NCI-H226 (cell line): ENCODE data around the gene NFKB1.
"Not testable (repeated sequence)": the region's sequence is repeated elsewhere in the genome, so short reads cannot be mapped to it uniquely, and the experiment has no call there.

Experiments
- DNase-seq: peaks from one replicate; pipeline ENCODE4 v3.0.0-alpha.2; 2015

The NFKB1 gene, protein sequence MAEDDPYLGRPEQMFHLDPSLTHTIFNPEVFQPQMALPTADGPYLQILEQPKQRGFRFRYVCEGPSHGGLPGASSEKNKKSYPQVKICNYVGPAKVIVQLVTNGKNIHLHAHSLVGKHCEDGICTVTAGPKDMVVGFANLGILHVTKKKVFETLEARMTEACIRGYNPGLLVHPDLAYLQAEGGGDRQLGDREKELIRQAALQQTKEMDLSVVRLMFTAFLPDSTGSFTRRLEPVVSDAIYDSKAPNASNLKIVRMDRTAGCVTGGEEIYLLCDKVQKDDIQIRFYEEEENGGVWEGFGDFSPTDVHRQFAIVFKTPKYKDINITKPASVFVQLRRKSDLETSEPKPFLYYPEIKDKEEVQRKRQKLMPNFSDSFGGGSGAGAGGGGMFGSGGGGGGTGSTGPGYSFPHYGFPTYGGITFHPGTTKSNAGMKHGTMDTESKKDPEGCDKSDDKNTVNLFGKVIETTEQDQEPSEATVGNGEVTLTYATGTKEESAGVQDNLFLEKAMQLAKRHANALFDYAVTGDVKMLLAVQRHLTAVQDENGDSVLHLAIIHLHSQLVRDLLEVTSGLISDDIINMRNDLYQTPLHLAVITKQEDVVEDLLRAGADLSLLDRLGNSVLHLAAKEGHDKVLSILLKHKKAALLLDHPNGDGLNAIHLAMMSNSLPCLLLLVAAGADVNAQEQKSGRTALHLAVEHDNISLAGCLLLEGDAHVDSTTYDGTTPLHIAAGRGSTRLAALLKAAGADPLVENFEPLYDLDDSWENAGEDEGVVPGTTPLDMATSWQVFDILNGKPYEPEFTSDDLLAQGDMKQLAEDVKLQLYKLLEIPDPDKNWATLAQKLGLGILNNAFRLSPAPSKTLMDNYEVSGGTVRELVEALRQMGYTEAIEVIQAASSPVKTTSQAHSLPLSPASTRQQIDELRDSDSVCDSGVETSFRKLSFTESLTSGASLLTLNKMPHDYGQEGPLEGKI

DNA sequence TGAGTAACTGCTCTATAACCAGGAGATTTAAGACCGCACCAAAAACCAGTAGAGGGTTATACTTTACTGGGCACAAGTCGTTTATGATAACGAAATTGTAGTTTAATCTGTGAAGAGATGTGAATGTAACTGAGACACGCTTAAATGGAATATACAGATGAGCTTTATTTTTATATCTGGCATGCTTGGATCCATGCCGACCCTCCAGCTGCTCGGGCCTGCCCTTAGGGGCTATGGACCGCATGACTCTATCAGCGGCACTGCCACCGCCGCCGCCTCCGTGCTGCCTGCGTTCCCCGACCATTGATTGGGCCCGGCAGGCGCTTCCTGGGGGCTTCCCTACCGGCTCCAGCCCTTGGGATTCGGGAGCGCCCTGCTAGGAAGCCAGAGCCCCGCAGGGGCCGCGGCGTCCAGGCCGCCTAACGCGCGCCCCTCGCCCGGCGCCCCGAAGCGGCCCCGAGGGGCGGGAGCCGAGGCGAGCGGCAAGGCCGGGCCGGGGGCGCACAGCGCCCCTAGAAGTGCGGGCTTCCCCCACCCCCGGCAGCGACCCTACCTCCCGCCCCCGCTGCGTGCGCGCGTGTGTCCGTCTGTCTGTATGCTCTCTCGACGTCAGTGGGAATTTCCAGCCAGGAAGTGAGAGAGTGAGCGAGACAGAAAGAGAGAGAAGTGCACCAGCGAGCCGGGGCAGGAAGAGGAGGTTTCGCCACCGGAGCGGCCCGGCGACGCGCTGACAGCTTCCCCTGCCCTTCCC is at the start of gene NFKB1:
Gene NFKB1 (plus strand): TSS at position 664 of the 751 bp plus-strand sequence. CDS start 24,160 bp downstream, outside the sequence.
- peak; percentile 76 for DNase-seq

DNA sequence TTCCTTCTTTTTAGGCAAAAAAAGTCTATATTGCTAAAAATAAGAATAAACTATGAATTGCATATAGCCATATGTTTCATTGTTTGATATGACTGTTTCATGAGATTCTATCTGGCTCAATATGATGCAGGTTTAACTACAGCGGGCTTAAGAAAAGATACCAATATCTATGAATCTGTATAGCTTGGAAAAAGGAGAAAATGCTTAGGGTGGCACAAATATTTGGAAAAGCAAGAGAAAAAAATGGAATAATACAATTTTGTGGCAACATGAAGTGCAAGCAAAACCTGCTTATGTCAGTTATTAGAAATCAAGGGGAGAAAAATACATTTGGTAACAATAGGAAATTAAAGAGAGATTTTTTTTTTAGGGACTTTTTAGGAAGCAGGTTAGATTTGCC is 48.3 kb upstream of the NFKB1 start:
- no peak for DNase-seq

DNA sequence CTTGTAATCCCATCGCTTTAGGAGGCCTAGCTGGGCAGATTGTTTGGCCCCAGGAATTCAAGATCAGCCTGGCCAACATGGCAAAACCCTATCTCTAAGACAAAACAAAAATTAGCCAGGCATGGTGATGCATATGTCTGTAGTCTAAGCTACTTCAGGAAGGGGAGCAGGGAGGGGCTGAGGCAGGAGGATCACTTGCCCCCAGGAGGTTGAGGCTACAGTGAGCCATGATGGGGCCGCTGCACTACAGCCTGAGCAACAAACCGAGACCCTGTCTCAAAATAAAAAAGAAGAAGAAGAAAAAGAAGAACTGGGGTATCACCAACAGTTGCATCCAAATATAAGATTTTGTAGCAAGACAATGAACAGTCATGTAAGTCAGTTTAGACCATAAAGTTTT is 47.3 kb upstream of the NFKB1 start:
- no peak for DNase-seq

GRCh38 chr4:102454268-102454667 is 46.9 kb upstream of the NFKB1 start:
- DNase-seq = no peak

DNA sequence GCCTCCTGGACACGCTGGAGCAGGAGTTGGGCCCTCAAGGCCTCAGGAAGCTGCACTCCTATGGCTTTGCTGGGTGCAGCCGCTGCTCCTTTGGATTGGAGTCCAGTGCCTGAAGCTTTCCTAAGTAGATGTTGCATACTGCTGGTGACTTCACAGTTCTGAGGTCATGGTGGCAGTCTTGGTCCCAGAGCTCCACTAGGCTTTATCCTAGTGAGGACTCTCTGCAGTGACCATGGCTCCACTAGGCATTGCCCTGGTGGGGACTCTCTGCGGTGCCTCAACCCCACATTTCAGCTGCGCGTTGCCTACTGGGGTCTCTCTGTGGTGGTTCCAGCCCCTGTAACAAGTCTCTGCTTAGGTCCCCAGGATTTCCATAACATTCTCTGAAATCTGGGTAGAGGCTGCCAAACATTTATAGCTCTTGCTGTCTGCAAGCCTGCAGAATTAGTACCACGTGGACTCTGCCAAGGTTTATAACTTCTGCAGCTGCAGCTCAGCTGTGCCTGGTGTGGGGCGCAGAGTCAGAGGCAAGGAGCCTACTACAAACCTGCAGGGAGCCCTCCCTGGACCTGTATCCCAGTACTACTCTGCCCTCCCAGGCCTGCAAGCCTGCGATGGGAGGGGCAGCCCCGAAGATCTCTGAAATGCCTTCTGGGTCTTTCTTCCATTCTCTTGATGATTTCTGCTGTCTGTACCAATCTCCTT is 46.0 kb upstream of the NFKB1 start:
- DNase-seq = no peak

- no peak for DNase-seq
Observed at GRCh38 chr4:102455750-102456149, 45.4 kb upstream of the NFKB1 start.

DNA sequence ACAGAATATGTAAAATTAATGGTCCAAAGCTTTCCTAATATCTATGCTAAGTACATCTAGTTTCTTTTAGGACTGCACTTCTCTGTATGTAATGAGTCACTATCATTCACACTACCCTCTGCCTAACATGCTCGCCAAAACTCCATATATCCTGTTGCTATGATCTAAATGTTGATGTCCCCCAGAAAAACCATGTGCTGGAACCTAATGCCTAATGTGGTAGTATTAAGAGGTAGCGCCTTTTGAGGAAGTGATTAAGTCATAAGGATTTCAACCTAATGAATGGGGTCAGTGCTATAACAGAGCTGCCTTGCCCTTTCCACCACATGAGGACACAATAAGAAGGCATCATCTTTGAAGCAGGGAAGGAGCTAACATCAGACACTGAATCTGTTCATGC is 34.9 kb upstream of the NFKB1 start:
- DNase-seq = peak; percentile 34

DNA sequence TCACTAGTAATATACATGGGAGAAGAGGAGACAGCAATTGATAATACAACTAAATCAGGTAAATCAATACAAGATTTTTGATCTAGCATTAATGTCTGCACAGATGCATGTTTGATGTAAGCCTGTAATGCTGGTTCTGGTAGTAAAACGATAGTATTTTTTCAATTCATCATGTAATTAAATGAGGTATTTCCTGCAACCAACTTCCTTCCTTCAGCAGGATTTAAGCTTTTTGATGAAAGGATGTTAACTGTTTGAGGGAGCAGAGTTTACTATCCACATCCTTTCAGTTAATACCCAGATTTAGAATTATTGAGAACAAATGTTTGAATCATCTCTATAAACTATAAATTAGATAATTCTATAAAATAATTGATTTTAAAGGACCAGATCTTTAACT is 31.4 kb upstream of the NFKB1 start:
- no peak for DNase-seq

DNA sequence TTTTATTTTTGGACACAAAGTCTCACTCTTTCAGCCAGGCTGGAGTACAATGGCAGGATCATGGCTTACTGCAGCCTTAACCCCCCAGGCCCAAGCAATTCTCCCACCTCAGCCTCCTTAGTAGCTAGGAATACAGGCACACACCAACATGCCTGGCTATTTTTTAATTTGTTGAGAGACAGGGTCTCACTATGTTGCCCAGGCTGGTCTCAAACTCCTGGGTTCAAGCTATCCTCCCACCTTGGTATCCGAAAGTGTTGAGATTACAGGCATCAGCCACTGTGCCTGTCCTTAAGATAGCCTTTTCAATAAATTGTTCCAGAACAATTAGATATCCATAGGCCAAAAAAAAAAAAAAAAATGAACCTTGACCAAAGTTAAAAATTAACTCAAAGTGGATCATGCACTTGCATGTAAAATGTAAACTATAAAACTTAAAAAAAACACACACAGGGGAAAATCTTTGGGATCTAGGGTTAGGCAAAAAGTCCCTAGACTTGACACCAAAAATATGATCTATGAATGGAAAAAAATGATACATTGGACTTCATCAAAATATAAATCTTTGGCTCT is 28.6 kb upstream of the NFKB1 start:
- DNase-seq = no peak

DNA sequence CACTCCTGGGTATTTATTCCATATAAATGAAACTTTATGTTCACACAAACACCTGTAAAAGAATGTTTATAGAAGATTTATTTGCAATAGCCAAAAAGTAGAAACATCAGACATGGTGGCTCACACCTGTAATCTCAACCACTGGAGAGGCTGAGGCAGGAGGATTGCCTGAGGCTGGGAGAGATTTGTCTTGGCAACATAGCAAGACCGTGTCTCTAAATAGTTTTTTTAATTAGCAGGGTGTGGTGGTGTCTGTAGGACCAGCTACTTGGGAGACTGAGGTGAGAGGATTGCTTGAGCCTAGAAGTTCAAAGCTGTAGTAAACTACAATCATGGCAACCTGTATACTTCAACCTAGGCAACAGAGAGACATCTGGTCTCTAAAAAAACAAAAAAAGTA is 27.7 kb upstream of the NFKB1 start:
- DNase-seq = no peak

- DNase-seq = no peak
Observed at GRCh38 chr4:102474736-102475504, 26.2 kb upstream of the NFKB1 start.

DNA sequence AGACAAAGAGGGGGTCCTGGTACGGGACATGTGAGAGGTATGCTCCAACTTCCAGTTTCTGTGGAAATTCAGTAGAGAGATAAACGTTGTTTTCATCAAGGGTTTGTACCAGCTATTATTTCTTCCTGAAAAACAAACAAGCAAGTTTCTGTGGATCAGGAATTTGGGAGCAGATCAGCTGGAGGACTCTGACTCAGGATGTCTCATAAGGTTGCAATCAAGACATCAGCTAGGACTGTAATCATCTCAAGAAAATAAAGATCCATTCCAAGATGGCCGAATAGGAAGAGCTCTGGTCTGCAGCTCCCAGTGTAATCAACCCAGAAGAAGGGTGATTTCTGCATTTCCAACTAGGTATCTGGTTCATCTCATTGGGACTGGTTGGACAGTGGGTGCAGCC is 23.5 kb upstream of the NFKB1 start:
- DNase-seq = no peak

- DNase-seq = no peak
Observed at GRCh38 chr4:102478186-102478585, 23.0 kb upstream of the NFKB1 start.

DNA sequence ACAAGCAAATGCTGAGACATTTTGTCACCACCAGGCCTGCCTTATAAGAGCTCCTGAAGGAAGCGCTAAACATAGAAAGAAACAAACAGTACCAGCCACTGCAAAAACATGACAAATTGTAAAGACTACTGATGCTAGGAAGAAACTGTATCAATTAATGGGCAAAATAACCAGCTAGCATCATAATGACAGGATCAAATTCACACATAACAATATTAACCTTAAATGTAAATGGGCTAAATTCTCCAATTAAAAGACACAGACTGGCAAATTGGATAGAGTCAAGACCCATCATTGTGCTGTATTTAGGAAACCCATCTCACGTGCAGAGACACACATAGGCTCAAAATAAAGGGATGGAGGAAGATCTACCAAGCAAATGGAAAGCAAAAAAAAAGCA is 21.3 kb upstream of the NFKB1 start:
- DNase-seq = not testable (repeated sequence)

DNA sequence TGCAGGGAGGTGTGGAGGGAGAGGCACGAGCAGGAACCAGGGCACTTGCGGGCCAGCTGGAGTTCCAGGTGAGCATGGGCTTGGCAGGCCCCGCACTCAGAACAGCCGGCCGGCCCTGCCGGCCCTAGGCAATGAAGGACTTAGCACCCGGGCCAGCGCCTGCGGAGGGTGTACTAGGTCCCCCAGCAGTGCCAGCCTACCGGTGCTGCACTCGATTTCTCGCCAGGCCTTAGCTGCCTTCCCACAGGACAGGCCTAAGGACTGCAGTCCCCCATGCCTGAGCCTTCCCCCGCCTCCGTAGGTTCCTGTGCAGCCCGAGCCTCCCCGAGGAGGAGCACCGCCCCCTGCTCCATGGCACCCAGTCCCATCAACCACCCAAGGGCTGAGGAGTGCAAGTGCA is 18.0 kb upstream of the NFKB1 start:
- no peak for DNase-seq

DNA sequence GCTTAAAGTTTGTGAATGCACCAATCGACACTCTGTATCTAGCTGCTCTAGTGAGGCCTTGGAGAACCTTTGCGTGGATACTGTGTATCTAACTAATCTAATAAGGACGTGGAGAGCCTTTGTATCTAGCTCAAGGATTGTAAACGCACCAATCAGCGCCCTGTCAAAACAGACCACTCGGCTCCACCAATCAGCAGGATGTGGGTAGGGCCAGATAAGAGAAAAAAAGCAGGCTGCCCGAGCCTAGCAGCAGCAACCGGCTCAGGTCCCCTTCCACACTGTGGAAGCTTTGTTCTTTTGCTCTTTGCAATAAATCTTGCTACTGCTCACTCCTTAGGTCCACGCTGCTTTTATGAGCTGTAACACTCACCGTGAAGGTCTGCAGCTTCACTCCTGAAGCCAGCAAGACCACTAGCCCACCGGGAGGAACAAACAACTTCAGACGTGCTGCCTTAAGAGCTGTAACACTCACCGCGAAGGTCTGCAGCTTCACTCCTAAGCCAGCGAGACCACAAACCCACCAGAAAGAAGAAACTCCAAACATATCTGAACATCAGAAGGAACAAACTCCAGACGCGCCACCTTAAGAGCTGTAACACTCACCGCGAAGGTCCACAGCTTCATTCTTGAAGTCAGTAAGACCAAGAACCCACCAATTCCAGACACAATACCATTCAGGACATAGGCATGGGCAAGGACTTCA is 17.0 kb upstream of the NFKB1 start:
- not testable (repeated sequence) for DNase-seq

DNA sequence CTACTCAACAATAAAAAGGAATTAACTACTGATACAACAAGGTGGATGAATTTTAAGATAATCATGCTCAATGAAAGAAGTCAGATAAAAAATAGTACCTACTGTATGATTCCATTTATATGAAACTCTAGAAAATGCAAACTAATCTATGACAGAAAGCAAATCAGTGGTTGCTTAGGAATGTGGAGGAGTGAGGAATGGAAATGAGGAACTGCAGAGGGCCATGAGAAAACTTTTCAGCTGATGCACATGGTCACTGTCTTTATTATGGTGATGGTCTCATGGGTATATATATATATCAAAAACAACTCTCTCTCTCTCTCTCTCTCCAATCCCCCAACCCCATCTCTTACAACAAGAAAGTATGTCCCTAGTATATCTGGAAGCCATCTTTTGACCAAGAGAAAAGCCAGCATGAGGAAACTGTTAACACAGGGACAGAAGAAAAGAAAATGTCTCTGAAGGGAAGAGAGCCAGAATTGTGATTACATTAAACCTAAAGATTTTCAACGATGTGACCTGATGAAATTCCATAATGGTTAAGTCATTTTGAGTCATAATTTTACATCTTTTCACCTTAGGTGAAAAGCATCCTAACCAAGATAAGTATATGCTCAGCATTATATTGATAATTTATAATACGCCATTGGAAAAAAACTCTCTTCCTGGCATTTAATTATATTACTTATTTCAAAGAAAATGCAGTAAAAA is 8.5 kb upstream of the NFKB1 start:
- peak; percentile 62 for DNase-seq

- DNase-seq = peak; percentile 17
Observed at GRCh38 chr4:102493257-102493656, 7.9 kb upstream of the NFKB1 start.

DNA sequence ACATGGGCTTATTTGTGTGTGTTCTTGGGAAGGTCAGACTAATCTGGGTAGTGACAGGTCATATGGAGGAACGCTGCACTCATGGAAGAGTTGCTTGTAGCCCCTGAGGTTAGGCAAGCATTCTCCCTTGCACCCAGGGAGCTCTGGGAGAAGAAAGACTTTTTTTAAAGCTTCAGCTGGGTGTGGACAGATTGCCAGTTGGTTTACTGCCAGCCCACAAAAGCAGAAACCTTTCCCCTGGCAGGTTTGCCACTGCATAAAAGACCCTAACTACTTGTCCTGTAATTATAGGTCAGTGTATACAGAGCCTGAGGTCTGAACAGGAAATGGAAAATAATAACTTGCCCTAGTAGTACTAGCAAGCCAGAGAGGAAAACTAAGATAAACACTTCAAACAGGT is 7.4 kb upstream of the NFKB1 start:
- no peak for DNase-seq

DNA sequence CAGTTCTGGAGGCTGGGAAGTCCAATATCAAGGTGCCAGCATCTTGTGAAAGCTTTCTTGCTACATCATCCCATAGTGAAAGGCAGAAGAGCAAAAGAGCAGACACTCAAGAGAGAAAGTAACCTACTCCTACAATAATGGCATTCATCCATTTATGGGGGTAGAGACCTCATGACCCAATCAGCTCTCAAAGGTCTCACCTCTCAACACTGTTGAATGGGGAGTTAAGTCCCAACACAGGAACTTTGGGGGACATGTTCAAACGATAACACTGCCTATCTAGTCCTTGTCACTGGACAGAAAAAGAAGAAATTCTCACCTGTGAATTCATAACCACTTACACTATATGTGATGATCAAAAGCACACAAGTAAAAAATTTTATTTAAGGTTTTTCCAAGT is 6.6 kb upstream of the NFKB1 start:
- DNase-seq = no peak
